ENCODE results near the gene PPP2R2C. TPM values are rescaled to one million over a fixed set of nuclear protein-coding genes. Genes with fewer than 3 reads are reported as not detected.

The PPP2R2C gene
- total RNA-seq, 6 experiments from 2014 or later = 0.14 to 0.25 (median 0.23) TPM; not detected in 2

GRCh38 chr4:6359536-6360308 is 112.7 kb downstream of the PPP2R2C start:
- Mint-ChIP-seq H3K27me3 (ENCODE audit: insufficient read depth) (peaks cover 32% of the 10 kb centered on the region), H3K4me3 (no peak overlapping the region)

GRCh38 chr4:6357476-6357875 is 114.9 kb downstream of the PPP2R2C start:
- no peak for DNase-seq
- Mint-ChIP-seq H3K4me3 (no peak overlapping the region), H3K4me1 (ENCODE audit: low read depth) (no peaks in the 10 kb centered on the region), H3K27ac (no peak overlapping the region), H3K36me3 (ENCODE audit: low read depth) (no peaks in the 10 kb centered on the region), H3K9me3 (no peaks in the 10 kb centered on the region), H3K27me3 (ENCODE audit: insufficient read depth) (peaks cover 34% of the 10 kb centered on the region)
- TF ChIP-seq CTCF (IDR thresholded peaks at IDR 0.05) = no peak

More at GRCh38 chr4:6359536-6360308, 112.7 kb downstream of the PPP2R2C start:
- DNase-seq = no peak
- Mint-ChIP-seq H3K9me3 (no peaks in the 10 kb centered on the region), H3K36me3 (ENCODE audit: low read depth) (no peaks in the 10 kb centered on the region), H3K27ac (no peak overlapping the region), H3K4me1 (ENCODE audit: low read depth) (no peaks in the 10 kb centered on the region)
- TF ChIP-seq CTCF (IDR thresholded peaks at IDR 0.05) = no peak

GRCh38 chr4:6356076-6356560 is 116.3 kb downstream of the PPP2R2C start:
- Mint-ChIP-seq H3K27ac (no peak overlapping the region), H3K4me1 (ENCODE audit: low read depth) (no peaks in the 10 kb centered on the region), H3K9me3 (no peaks in the 10 kb centered on the region), H3K27me3 (ENCODE audit: insufficient read depth) (peaks cover 34% of the 10 kb centered on the region), H3K36me3 (ENCODE audit: low read depth) (no peaks in the 10 kb centered on the region), H3K4me3 (no peak overlapping the region)
- DNase-seq = no peak
- no peak for TF ChIP-seq CTCF (IDR thresholded peaks at IDR 0.05)

GRCh38 chr4:6355052-6355451 is 117.4 kb downstream of the PPP2R2C start:
- H3K36me3 Mint-ChIP-seq (ENCODE audit: low read depth) = no peaks in the 10 kb centered on the region
- no peak for DNase-seq
- H3K9me3 Mint-ChIP-seq = no peaks in the 10 kb centered on the region
- H3K4me3 Mint-ChIP-seq = no peak overlapping the region
- no peak for TF ChIP-seq CTCF (IDR thresholded peaks at IDR 0.05)
- peaks cover 6% of the 10 kb centered on the region; the same call in 1 of the 2 replicates for H3K4me1 Mint-ChIP-seq (ENCODE audit: low read depth)
- peaks cover 39% of the 10 kb centered on the region for H3K27me3 Mint-ChIP-seq (ENCODE audit: insufficient read depth)
- H3K27ac Mint-ChIP-seq = no peak overlapping the region

GRCh38 chr4:6354626-6355025 is 117.8 kb downstream of the PPP2R2C start:
- Mint-ChIP-seq H3K9me3 (no peaks in the 10 kb centered on the region), H3K36me3 (ENCODE audit: low read depth) (no peaks in the 10 kb centered on the region), H3K4me1 (ENCODE audit: low read depth) (peaks cover 11% of the 10 kb centered on the region; the same call in 1 of the 2 replicates), H3K27me3 (ENCODE audit: insufficient read depth) (peaks cover 39% of the 10 kb centered on the region), H3K27ac (no peak overlapping the region), H3K4me3 (no peak overlapping the region)
- no peak for TF ChIP-seq CTCF (IDR thresholded peaks at IDR 0.05)
- DNase-seq = no peak

Data from HFFc6 (cell line).